HCEC 1CT (cell line): ENCODE data around the gene DNAAF5.
A peak's percentile ranks its signal among the peaks of the same experiment; 100 is the strongest.

Source experiments
- DNase-seq: peaks from one replicate; pipeline ENCODE4 v3.0.0-alpha.2; 2017

Gene DNAAF5

DNA sequence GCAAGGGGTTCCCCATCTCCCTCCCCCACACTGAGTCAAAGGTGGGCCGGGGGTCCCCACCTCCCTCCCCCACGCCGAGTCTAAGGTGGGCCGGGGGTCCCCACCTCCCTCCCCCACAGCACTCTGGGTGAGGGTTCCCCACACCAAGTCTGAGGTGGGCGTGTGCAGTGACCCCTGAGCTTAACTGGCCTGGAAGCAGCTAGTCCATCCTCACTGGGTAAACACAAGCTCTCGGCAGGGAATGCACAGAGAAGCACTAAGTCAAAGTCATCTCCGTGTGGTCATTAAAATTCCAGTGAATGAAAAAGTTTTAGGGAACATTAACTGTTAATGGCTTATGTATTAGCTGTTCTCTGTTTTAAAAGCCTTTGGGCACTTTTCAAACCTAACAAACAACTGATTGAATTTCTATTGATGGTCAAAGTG lies 44.3 kb downstream of the DNAAF5 start:
- DNase-seq: no peak

DNA sequence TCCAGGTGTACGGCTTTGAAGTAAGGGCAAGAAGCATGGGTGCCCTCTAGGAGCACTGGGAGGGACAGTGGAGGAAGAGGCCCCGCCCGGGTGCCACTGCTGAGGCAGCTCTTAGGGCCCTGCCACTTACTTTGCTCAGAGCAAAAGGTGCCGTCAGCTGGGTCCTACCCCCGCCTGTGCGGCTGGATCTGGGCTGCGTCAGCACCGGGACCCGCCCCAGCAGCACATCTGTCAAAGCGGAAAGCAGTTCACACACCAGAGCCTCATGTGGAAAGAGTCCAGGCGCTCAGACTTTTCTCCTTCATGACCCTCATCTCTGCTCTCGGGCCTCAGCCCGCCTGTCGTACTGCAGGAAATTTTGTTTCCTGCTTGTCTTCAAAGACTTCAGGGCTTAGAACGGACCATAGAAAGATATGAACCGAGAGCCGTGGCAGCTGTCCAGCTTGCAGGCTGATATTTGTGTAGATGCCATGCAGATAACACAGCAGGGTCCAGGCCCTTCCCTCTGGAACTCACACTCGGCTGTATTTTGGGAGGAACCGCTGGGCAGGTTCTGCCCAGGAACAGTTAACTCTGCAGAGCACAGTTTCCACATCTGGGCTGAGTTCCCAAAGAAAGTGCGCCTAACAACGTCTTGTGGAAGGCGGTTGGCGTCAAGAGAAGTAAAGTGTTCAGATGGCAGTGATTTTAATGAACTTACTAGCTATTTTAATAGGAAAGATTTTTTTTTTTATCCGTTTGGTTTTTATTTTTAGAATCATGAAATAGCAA lies 44.9 kb downstream of the DNAAF5 start:
- no peak for DNase-seq

DNA sequence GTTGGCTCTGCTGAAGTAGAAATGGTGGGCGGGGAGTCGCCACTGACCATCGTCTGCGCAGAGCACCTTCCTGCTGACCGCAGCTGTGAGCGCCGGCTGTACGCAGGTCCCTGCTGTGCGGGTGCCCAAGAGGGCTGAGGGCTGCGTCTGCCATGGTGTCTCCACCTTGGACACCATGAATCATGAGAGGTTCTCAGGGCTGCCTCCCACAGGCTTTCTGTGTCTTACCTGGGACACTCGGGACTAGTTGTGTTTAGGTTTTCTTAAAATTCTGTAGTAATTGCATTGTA lies 45.5 kb downstream of the DNAAF5 start:
- DNase-seq: no peak

DNA sequence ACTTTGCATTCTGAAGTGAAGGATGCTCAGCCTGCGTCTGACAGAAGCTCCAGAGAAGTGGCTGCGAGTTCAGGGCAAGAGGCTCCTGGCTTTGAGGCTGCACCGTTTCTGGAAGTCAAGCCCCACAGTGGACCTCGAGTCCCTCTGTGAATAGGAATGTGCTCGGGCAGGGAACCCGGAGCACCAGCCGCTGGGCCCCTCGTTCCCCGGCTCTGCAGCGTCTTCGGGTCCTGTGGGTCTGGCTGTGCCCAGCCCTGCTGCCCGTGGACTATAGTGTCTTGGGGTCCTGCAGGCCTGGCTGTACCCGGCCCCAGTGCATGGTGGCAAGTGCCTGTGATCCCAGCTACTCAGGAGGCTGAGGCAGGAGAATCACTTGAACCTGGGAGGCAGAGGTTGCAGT lies 45.9 kb downstream of the DNAAF5 start:
- no peak for DNase-seq

DNA sequence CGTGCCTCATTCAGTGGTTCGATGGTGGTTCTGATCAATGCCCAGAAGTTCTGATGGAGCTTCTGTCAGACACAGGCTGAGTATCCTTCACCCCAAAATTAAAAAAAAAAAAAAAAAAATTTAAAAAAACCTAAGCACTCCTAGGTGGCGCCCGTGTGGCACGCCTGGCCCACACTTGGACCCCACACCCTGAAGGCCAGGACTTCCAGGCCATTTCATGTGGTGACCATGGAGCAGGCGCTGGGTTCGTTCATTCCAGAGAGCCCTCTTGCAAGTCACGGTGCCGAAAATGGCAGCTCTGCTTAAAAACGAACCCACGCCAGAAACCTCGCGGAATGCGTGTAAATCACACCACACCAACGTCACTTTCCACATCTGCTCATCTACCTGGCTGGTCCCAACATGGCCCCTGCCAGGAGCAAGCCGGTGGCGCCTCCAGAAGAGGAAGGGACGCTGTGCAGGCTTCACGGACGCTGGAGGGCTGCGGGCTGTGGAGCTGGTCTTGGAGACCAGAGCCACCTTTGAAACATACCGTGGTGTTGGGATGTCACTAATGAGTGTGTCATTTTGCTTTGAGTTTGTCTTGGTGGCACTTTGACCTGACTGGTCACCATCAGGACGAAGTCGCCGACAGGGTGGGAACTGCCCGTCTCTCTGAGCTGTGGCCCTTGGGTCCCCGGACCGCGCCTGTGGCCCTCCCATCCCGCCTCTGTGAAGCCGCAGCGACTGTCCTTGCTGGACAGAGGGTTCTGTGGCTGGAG lies 46.5 kb downstream of the DNAAF5 start:
- DNase-seq: no peak

DNA sequence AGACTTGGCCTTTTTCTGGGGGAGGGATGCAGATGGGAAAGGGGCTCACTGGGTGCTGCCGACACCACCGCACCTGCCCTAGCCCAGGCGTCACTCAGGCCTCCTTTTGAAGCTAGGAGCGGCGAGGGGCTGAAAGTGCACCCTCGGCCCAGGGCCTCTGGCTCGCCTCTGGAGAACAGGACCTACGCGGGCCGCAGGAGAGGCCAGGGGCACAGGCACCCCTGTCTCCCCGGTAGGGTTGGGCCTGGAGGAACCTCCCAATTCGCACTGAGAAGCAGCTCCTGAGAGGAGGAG lies 47.1 kb downstream of the DNAAF5 start:
- DNase-seq: no peak

DNA sequence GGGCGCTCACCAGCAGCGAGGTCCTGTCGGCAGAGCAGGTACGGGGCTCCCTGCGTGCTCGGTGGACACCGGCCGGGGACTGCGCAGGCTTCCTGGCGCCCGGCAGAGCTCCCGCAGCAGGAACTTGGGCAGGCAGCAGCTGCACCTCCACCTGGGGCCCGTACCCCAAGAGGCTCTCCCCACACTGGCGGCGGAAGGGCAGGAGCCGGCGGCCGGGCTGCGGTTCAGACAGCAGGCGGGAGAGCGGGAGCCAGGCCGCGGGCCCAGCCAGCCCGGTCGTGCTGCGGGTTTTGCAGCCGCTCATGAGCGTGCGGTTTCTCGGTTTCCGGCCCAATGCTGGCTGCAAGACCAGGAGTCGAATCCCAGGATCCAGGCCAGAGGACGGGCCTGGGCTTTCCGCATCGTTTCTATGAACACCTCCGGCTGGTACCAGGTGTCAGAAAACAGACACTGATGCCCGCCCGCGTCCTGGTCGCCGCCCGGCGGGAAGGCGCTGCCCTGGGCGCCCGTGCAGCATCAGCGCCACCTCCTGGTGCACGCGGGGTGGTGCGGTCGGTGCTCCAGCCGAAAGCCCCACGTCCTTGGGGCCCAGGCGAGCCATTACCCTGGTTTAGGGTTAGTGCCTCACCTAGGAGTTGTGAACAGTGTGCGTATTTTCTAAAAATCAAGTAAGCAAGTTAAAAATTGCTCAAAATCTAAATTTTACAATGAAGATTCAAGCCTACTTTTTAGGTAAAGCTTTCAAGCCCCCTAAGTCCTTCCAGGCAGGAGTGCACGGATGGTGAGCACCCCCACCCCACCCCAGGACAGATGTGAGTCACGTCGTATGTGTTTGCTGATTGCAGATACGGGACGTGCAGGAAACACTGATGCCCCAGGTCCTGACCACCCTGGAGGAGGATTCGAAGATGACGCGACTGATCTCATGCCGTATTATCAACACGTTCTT lies 47.9 kb downstream of the DNAAF5 start:
- DNase-seq: peak; percentile 16

DNA sequence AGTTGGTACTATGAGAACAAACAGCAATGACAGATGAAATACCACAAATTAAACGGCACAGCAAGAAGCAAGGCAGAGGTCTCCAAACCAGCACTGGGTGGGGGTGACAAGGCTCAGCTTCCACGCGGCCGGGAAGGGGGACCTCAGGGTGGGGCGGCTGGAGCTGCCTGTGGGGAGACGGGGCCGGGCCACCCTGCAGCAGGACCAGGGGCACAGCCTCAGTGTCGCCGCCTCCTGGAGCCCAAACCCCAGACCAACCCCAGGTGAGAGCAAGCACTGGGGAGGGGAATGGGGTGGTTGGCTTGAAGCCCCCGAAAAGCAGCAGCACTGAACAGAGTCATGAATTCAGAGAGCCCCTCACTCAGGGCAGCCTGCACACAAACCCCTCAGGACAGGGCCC lies 49.9 kb downstream of the DNAAF5 start:
- DNase-seq: no peak

DNA sequence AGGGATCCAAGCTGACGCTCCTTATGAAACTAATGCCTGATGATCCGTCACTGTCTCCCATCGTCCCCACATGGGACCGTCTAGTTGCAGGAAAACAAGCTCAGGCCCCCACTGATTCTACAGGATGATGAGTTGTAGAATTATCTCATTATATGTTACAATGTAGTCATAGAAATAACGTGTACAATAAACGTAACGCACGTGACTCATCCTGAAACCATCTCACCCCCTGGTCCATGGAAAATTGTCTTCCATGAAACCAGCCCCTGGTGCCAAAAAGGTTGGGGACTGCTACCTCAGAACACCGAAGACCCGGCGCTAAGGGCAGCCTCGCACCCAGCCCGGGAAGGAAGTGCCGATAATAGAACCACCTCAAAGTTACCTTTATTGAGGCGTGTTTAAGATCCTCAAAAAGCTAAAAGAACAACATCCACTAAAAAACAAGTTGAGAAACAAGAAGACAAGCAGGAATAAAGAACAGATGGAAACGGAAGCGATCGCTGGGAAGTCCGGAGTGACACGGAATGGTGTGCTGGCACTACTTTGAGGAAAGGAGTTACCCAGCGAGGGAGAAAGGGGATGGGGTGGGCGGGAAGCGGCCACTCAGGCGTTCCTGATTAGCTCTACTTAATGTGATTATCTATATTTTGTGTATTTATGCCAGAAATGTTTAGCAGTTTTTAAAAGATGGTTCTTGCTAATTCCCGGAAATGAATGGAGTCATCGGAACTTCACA lies 50.7 kb downstream of the DNAAF5 start:
- DNase-seq: no peak

DNA sequence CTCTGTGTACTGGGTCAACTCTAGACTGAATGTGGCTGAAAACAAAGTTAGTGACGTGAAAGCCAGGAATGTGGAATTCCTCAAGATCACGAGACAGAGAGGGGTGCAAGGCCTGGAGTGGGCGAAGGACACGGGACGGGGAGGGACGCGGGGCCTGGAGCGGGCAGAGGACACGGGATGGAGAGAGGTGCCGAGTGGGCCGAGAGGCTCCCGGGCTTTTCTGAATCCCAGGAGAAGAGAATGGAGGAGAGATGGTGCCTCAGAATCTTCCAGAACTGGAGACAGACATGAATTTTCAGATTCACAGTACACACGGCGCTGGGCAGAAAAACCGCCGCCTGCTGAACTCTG lies 51.2 kb downstream of the DNAAF5 start:
- DNase-seq: no peak

DNA sequence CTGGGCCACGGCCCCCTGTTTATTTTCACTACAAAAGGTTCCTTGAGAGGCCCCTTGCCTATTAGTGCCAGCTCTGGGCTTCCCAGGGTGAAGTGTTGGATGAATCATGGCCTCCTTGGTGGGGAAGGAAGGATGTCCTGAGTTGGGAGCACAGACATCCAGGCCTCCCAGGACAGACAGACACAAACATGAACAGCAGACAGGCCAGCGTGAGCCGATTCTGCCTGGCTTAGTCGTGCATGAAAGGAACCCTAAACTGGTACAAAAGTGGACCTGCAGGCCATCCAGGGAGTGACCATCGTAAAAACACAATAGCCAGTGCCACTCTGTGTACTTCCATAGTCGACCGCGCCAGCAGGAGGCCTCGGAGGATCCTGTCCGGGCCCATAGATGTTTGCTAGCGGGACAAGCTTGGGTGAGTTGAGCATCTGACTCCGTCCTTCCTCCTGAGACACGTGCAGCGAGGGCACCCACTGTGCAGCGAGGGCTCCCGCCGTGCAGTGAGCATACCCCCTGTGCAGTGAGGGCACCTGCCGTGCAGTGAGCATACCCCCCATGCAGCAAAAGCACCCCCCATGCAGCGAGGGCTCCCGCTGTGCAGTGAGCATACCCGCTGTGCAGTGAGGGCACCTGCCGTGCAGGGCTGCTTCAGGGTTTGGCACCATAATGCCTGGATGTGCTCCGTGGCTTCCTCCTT lies 51.9 kb downstream of the DNAAF5 start:
- DNase-seq: no peak

DNA sequence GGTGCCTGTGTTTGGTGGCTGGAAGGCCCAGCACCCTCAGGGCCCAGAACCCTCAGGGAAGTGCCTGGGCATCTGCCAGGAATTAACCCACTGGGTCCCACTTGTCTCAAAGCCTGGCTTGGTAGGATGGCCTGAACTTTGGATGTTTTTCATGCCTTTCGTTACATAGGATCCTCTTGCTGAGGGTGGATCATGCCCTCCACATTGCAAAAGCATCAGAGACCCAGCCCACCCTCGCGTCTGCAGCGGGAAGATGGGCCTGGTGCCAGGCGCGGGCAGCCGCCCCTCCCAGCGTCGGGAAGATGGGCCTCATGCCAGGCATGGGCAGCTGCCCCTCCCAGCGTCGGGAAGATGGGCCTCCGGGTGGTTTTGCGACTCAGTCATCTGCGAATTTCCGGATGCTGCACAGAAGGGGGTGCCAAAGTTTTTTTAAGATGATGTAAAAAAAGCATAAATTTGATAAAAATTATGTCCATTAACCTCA lies 52.5 kb downstream of the DNAAF5 start:
- DNase-seq: no peak

DNA sequence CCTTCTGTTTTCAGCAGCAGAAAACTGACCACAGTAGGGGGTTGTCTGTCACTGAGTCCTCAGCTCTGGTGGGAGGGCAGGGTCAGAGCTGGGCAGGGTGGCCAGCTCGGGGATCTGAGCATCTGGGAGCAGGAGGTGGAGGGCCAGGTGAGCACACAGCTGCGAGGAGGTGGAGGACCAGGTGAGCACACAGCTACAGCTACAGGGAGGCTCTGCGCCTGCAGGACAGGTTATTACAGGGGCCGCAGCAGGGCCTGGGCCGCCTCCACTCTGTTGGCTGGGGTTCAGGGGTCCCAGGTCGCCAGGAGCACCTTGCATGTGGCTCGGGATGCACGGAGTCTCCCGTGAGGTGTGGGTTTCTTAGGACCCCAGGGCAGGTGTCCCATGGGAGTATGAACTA lies 53.0 kb downstream of the DNAAF5 start:
- no peak for DNase-seq

DNA sequence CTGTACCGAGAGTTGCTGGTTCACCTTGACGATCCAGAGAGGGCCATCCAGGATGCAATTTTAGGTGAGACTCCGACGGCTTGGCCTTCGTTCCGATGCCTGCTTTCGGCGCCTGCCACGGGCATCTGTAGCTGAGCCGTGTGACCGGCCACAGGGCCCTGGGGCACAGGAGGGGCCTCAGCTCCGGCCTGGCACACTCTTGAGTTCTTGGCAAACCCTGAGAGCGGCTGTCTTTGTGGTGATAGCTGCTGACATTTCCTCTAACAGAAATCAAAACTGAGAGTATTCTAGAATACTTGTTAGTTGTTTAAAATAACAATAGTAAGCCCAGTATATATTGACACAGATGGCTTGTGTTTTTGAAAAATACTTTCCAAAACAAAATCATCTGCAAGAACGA lies 53.6 kb downstream of the DNAAF5 start:
- no peak for DNase-seq

DNA sequence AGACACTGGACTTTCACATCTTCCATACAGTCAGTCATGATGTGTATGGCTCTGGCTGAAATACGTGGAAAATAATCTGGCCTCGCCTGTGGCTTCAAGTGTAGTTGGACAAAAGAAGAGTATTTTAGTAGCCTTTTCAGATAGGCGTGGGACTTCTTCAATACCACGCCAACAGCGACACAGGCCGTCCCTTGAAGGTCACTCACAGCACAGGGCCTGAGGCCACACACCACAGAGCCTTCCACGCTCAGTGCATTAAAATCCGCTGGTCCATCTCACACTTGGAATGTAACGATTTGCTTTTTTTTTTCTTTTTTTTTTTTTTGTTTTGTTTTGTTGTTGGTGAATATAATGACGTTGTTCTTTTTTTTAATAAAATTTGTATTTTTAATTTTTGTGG lies 54.0 kb downstream of the DNAAF5 start:
- no peak for DNase-seq

DNA sequence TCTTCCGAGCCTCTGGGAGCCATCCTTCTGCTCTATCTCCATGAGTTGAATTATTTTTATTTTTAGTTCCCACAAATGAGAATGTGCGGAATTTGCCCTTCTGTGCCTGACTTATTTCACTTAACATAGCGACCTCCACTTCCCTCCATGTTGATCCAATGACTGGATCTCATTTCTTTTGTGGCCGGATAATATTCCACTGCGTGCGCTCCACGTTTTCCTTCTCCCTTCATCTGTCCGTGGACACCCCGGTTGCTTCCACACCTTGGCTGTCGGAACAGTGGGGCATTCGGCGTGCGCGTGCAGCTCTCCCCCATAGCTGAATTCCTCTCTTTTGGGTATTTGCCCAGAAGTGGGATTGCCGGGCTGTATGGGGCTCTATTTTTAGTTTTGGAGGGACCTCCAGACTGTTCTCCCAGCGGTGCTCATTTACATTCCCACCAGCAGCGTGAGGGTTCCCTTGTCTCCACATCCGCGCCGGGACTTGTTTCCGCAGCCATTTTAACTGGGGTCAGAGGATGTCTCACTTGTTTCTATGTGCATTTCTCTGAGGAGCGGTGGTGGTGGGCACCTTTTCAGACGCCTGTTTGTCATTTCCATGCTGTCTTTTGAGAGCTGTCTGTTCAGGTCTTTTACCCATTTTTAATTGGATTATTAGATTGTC lies 54.8 kb downstream of the DNAAF5 start:
- DNase-seq: no peak

DNA sequence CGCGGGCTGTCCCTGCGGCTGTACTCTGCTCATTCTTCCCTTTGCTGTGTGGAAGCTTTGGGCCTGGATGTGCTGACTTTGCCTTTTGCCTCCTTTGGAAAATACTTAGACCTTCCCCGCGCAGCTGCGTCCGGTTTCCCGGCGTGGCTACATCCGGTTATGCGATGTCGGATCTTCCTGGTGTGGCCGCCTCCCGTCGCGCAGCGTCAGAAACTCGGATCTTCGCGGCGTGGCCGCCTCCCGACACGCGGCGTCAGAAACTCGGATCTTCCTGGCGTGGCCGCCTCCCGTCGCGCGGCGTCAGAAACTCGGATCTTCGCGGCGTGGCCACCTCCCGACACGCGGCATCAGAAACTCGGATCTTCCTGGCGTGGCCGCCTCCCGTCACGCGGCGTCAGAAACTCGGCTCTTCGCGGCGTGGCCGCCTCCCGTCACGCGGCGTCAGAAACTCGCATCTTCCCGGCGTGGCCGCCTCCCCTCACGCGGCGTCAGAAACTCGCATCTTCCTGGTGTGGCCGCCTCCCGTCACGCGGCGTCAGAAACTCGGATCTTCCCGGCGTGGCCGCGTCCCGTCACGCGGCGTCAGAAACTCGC lies 55.5 kb downstream of the DNAAF5 start:
- DNase-seq: no peak

DNA sequence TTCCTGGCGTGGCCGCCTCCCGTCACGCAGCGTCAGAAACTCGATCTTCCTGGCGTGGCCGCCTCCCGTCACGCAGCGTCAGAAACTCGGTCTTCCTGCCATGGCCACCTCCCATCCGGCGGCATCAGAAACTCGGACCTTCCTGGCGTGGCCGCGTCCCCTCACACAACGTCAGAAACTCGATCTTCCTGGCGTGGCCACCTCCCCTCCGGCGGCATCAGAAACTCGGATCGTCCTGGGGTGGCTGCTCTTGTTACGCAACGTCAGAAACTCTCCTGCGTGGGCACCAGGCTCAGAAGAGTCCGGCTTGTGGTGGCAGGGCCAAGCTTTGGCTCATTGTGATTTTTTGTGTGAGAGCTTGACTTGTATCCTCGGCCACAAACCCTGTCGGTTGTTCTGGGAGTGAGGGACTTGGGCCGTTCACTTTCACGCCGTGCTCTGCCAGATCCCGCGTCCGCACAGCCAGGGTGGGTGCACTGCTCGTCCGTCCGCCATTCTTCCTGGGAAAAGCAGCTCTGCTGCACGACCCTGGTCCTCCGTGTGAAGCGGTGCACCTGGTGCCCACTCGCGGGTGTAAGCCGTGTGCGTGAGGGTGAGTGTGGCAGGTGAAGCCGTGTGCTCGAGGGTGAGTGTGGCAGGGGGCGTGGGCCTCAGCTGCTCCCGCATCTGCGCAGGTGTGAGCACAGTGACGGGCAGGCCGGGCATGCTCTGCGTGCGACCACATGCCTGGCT lies 56.4 kb downstream of the DNAAF5 start:
- no peak for DNase-seq

DNA sequence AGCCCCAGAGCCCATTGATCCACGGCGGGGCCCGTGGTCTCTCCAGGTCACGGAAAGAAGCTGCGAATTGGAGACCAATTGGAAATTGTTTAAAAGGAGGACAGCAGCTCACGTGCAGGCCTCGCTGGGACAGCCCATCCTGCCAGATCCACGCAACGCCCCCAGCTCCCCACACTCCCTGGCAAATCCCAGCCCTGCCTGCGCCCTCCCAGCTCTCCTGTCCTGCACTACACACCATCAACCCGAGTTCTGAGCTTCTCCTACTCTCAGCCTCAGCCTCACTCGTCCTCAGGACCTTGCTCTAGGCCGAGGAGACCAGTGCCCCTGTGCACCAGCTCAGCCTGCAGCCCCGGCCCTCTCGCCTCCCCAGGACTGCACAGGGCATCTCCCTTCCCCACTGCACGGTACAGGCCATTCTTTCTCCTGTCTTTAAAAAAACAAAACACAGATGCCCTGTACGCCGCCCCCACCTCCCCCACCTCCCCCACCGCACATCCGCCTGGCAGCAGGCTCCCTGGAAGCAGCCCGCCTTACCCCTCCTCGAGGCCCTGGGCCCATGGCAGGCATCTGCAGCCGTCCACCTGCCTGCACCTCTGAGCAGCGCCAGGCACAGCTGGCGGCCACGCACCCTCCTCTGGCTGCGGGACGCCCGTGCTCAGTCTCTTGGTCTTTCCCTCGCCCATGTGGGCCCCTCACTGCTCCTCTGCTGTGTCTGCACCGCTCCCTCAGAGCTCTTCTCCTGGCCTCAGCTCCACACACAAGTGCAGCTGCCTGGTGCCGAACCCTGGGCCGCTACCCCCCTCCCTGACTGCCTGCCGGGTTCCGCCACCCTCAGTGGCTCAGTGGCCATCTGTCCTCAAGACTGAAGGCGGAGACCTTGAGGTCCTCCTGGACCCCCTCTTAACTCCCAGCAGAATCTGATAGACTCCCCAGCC lies 57.3 kb downstream of the DNAAF5 start:
- DNase-seq: no peak

DNA sequence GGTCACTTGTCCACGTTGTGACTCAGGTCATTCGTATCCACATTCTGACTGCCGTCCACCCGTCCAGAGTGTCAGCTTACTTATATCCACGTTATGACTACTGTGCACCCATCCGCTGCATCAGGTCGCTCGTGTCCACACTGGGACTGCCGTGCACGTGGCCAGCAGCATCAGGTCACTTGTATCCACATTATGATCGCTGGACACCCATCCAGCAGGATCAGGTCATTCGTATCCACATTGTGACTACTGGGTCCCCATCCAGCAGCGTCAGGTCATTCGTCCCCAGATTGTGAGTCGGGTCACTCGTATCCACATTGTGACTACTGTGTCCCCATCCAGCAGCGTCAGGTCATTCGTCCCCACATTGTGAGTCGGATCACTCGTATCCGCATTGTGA lies 58.5 kb downstream of the DNAAF5 start:
- DNase-seq: no peak
